GM19468 (cell line): ENCODE results near the gene ILF2.

Experiments
- ATAC-seq: cut with Tn5 transposase; IDR thresholded peaks from one replicate; pipeline ENCODE4 v1.9.1; 2021; ENCODE audit warnings: mild to moderate bottlenecking, moderate library complexity, moderate number of reproducible peaks; ENCODE audit not compliant: unreplicated experiment; ENCODE audit errors: extremely low read depth

The ILF2 gene

DNA sequence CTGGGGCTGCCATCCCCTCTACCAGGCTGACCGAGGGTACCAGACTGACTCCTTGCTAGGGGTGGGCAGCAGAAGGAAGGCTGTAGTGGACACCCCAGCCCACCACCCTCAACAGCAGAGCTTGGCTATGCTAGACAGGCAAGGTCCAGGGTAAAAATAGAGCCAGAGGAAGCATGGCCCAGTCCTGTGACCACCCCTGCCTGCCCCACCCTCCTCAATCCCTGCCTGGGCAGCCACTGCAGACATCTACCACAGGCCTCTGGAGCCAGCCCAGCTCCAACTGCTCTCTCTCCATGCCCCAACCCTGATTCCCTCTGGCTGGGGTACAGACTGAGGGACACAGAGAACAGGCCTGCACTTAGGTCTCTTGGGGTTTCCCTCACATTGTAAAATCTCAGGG is 40.8 kb downstream of the ILF2 start:
- no peak for ATAC-seq

DNA sequence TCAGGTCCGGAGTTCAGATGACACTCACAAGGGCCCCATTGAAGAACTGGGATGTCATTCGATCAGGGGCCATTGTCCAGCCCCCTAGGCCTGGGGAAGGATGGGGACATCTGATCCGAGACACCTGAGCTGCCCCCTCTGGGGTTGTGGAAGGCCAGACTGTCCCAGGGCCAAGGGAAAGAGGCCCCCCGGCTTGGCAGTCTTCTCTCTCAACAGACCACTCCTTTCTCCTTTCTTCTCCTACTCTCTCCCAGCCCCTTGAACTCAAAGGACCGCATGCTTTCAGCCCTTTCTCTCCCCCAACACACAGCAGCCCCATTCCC is 41.5 kb downstream of the ILF2 start:
- ATAC-seq = no peak

DNA sequence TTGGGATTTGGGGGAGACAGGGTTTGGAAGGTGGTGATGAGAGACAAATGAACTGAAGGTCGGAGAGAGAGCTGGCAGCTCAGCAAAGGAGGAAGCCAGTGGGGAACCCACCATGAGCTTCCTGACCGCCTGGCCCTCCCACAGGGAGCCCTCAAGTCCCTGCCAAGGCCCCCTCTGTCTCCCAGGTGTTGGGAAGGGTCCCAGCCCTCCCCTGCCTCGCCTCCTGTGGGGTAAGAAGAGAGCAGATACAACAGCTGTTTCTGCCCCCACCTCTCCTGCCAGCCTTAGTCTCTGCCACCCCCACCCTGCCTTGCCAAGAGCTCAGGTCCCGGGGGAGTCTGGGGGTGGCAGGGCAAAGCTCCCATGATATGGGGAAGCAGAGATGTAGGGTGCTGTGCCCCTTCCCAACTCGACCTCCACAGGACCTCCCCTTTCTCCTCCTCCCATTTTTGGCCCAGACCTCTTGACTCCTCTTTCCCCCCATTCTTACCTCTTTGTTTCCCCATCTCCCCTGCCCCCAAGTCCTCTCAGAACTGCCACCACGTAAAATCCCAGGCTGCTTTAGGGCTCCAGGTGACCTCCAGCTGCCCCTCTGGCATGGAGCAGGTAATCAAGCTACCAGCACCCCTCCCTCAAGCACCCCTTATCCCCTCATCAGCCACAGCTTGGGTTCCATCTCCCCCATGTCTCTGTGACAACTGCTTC is 42.0 kb downstream of the ILF2 start:
- ATAC-seq = no peak

DNA sequence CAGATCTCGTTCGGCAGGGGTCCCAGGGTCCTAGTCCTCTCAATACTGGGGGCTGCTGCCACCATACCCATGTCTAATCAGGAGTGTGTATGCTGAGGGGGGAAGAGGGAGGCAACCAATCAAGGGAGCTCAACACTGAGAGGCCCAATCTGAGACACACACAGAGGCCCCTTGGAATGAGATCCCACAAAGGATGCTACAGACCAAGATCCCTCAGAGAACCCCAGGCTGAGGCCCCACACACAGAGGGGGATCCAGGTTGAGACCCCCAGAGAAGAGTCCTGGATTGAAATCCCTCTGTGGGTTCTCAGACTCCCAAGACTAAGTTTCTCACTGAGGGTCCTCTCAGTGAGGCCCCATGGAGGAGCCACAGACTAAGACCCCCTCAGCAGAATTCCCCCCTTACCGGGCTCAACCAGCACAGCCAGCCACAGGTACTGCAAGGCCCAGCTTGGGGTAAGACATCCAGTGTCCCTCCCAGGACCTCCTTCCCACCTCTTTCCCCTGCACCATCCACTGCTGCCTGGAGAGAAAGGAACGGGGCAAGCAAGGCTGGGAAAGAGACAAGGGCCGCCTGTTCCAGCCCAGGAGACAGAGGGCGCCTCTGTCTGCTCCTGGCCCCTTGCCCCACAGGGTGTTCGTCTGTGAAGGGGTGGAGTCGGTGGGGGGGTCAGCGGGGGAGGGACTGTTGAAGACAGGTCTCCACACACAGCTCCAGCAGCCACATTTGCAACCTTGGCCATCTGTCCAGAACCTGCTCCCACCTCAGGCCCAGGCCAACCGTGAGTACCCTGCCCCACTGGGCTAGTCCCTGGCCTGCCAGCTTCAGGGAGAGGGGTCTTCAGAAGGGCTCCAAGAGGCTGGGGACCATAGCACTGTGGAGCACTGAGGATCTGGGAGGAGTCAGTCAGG is 42.8 kb downstream of the ILF2 start, which contains the start of gene S100A1:
S100A1 (plus strand) TSS at position 720 of the 912 bp plus-strand sequence. CDS start 2,088 bp downstream, outside the sequence.
- no peak for ATAC-seq

DNA sequence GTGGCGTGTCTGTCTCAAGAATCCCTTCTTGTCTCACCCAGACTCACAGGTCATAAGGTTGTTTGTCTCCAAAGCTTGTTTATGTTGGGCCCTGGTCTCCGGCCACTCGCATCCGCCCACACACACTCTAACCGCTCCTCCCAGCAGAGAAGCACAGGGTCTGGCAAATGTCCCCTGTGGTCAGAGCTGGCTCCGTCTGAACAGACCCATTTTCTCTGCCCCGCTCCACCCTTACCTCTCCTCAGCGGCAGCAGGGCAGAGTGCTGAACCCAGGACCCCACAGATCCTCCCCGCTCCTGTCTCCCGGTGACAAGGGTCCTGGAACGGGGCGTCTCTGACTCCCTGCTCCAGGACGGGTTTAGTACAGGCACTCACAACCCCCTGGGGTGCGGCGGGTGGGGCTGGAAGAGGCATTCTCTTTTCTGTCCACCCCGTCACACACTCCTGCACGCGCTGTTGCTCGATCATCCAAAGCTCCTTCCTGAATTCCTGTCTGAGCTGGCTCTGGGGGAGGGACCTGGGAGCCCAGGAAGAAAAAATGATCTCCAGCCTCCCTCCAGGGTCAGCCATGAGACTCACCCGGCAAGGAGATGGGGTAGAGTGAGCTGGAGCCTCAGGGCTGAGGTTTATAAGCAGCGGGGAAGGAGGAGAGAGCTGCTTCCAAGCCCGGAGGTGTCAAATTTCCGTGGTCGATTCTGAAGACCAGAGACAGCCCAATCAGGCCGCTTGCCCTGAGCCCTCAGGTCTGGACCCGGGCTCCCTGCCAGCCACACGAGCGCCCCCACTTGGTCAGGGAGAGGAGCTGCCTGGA is 43.7 kb downstream of the ILF2 start, which contains the start of gene S100A13:
S100A13 (minus strand) TSS at position 602 of the 811 bp plus-strand sequence. CDS start 1,033 bp downstream, outside the sequence.
- ATAC-seq = no peak

DNA sequence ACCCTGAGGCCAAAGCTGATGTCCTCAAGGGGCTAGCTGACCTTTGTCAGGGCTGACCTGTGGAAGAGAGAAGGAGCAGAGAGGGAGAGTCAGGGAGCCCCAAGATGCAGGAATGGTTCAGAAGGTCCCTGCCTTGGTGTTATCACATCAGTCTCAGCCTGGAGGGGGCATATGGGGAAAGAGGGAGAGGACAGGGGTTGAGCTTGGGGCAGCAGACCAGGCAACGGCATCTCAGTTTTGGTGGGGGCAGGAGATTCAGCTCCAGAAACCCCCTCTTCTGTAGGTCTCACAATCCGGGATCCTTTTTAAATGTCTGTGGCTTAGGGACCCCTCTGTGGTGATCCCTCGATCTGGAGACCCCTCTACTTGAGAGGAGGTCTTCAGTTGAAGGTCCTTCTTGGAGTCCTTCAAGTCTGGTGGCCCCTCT is 44.3 kb downstream of the ILF2 start:
- ATAC-seq = no peak

DNA sequence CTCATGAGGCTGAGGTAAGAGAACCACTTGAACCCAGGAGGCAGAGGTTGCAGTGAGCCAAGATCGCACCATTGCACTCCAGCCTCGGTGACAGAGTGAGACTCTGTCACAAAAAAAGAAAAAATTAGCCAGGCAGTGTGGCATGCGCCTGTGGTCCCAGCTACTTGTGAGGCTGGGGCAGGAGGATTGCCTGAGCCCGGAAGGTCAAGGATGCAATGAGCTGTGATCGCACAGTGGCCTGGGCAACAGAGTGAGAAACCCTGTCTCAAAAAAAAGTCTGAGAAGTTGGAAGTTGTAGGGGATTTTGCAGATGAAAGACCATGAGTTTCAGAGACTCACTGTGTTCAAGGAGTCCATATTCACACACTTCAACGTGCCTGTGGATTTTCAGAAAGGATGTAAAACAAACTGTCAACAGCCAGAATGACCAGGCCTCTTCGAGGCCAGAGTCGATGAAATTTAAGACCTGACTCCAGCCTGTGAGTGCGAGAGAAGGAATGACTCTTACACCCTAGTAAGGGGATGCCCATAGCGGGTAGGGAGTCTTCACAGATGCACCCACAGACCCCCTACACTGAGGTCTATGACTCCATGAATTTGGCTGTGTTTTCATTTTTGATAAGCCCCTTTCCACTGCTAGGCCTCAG is 45.7 kb downstream of the ILF2 start:
- ATAC-seq = no peak

DNA sequence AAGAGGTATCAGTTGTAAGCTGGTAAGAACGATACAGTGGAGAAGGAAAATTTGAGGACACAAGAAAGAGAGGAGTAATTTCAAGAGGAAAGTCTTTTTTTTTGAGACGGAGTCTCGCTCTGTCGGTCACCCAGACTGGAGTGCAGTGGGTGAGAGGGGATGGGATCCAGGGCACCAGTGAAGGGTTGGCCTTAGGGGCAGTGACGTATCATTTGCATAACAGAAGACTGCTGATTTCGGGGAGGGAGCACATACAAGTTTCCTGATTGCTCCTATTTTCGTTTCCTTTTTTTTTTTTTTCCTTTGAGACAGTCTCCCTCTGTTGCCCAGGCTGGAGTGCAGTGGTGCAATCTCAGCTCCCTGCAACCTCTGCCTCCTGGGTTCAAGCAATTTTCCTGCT is 47.7 kb downstream of the ILF2 start:
- ATAC-seq = no peak

DNA sequence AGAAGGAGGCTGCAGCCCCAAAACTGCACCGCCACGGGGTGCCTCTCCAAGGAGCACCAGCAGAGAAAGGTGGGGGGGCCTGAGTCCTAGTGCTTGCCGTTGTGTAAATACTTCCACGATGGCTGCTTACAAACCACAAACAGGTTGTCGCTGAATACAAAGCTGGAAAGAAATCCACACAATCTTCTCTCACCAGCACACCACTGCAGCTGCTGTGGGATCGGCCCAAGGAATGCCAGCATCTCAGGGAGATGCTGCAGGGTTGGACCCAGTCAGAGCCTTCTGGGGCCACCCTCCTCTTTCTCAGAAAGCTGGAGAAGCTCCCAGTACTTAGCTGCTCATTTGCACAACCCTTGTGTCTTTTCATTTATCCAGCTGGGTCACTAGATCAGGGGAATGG is 51.6 kb downstream of the ILF2 start:
- ATAC-seq = no peak

DNA sequence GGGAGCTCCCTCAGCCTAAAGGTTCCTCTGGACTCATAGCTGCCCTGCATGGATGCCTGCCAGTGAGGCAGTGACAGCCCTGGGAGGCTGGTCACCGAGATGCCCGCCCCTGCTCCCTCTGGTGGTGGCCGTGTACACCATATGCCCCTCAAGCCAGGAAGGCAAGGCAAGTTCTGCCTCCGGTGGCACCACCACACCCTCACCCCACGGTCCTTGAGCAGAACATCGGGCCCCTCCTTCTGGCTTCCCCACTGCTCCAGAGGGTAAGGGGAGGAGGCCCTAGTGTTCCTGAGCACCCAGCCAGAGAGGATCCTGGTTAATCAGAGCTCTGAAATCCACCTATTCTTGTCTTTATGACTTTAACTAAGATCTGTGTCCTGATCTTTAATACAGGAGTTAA is 53.1 kb downstream of the ILF2 start:
- no peak for ATAC-seq

DNA sequence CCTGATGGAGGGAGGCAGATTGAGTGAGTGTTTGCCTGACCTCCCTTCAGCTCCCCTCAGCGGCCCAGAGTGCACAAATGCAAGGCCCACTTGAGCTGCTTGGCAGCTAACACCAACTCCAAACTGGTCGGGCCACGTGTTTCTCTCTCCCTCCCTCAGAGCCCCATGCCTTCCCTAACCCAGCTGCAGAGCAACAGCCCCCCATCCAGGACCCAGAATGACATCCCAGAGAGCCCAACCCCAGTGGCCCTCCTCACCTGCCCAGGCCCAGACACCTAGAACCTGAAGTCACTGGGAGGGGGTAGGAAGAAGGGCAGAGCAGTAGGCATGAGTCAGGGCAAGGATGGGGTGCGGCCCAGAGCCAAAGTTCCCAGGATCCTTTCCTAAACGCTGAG is 53.9 kb downstream of the ILF2 start:
- ATAC-seq = no peak

DNA sequence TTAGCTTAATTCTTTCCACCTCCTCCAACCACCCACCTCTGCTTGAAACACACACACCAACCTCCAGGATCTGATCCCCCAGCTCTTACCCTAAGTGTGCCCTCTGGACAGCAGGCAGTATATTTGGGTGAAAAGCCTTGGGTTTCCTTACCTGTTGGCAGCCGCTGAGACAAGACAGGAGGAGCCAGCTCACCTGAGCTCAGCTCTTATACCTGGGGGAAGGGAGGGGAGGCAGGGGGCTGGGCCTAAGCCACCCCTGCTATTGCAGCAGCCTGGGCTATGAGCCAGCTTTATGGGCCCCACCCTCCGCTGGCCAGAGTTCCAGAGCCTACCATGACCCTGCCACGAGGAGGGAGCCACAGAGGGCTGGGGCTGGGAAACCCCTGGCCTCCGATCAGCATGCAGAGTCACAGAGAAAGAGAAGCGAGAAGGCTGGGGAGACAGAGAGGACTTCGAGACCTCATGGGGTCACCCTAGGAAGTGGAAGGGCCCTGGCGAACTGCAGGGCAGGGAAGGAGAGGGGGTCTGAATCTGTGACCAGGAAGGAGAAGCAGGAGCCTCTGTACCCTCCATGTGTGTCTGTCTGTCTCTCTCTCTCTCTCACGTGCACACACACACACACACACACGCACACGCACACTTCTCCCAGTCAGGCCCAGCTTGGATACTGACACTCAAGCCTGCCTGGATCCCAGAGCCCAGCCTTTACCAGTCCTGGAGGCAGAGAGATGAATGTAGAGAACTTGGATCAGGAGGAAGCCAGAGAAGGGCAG is 54.5 kb downstream of the ILF2 start, which contains the start of gene S100A14:
S100A14 (minus strand) TSS at position 182 of the 773 bp plus-strand sequence. CDS start 467 bp downstream, outside the sequence.
- ATAC-seq = no peak

DNA sequence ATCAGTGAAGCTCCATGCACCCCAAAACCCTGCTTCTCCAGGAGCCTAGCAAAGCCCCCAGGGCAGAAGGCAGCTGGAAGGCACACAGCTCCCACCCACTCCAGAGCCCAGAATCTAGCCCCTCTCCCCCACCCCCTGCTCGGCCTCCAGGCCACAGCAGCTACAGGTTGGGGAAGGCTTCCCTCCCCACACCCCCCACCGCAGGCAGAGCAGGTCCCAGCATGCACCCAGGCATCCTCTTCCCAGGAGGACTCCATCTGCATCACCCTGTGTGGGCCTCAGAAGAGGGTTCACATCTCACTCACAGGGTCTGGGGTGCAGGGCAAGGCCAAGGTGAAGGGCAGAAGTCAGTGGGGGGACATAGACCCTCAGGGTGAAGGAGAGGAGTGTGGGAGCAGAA is 55.4 kb downstream of the ILF2 start:
- ATAC-seq = no peak

DNA sequence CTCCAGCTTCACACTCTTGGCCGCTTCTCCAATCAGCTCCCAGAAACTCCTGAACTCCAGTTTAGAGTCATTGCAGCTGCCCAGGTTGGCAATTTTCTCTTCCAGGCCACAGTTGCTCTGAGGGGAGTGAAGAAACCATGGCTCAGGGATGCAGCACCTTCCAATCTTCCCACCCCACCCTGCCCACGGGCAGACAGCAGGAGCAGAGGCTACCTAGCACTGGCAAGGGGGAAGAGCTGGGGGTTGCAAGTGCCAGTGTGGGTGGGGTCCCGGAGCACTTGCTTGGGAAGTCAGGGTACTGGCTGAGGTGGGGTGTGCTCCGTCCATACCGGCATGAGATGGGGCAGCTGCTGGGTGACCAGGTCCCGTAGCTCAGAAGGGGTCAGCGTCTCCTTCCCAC is 55.9 kb downstream of the ILF2 start:
- ATAC-seq = no peak

DNA sequence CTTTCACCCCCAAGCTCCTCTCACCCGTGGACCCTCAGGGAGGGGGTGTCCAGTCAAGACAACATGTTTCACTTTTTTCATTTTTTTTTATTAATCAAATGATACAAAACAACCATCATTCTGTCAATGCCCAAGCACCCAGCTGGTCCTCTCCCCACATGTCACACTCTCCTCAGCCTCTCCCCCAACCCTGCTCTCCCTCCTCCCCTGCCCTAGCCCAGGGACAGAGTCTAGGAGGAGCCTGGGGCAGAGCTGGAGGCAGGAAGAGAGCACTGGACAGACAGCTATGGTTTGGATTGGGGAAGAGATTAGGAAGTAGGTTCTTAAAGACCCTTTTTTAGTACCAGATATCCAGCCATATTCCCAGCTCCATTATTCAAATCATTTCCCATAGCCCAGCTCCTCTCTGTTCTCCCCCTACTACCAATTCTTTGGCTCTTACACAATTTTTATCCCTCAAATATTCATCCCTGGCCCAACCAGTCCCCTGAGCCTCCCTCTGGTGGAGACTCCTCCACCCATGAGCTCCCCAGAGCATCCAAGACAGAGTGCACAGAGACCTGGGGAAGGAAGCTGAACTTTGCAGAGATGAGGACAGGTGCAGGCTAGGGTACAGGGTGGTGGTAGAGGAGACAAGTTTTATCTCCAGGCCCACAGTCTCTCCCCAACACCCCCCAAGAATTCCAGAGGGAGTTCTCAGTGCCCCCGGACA is 56.4 kb downstream of the ILF2 start:
- no peak for ATAC-seq

DNA sequence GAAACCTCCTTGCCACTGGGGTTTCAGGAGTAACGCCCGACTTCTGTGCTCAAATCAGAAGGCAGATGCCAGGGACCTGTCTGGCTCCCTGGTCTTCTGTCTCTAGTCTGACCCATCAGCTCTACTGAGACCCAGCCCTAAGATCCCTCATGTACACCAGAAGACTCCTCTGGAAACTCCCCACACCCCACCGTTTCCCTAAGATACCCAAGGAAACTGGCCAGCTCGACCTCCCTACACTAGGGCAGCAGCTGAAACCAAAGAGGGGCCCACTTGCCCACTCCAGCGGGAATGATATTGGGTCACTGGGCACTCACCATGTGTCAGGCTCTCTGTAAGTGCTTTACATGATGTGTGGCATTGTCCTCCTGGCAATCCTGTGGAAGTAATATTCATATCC is 57.4 kb downstream of the ILF2 start:
- ATAC-seq = no peak

DNA sequence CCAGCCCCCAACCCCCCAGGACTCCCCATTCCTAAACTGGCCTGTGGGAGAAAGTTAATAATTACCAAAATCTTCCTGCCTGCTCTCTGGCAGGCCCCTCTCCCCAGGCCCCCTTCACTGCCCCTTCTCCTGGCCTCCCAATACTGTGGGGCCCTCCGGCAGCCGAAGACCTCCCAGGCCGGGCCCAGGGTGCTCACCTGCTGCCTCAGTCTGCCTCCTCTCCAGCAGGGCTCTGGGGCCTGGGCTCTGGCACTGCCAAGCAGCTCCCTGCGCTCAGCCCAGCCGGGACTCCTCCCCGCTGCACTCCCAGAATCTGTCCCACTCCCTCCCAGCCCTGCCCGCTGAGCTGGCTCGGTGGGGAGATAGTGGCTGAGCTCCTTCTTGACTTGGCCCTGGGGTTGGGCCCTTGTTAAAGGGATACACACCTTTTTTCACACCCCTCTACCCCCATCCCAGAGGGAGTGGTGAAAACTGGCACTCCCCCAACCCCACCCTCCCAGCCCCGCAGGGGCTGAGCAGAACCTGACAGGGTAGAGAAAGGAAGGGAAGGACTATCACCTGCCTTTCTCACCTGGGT is 58.0 kb downstream of the ILF2 start, which contains the start of gene S100A16:
S100A16 (minus strand) TSS at position 383 of the 577 bp plus-strand sequence. CDS start 4,986 bp downstream, outside the sequence.
- no peak for ATAC-seq

DNA sequence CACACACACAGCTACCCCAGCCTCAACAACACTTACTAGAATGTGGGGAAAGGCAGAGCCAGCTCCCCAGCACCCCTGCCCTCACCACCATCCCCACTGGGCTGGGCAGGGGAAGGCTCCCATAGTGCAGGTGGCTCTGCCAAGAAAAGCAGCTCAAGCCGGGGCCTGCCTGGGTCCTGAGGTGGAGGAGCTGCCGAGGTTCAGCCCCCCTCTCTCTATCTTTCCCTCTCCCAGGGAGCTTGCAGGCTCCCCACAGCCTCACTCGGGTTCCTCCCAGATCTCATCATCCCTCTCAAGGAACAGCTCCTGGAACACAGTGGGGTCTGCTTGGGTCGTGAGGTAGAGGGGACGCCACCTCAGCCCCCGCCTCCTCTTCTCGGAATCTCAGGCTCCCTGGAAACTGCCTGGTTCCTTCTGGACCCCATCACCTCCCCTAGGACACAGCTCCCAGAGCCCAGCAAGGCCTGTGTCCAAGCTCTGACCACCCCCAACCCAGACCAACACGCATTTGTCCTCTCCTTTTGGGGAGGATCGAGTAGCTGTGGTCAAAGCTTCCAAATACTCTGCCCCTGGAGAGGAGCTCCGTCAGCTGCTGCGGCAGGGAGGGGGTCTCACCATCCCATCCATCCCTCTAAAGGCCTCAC is 58.6 kb downstream of the ILF2 start:
- no peak for ATAC-seq
